Naive thymus-derived CD8-positive, alpha-beta T cell (primary cell): Measurements from ENCODE around the gene POU3F1. TPM values are rescaled to one million over a fixed set of nuclear protein-coding genes. Genes with fewer than 3 reads are reported as not detected.
A peak's percentile ranks its signal among the peaks of the same experiment; 100 is the strongest.

ENCODE experiments used
- ATAC-seq, 2 donors: fragments of 150-1000 bp; cut with Tn5 transposase in 1 of 2; sonication (Bioruptor Pico), chemical (Tn5 transposase) in 1 of 2; 1 replicate in 1 of 2; 2 replicates in 1 of 2; pipeline ENCODE4 v1.10.0; 2021; ENCODE audit warnings: mild to moderate bottlenecking in 2 of 2, moderate library complexity in 2 of 2
- POLR2A ChIA-PET: fragments of 350-600 bp; sonication (Branson Sonifier 250); formaldehyde crosslinking; loops from one replicate; lab custom pipeline; 2021; ENCODE audit warnings: antibody characterized with exemption; lab: Charles Lee
- DNase-seq, 10 donors: peaks; one replicate each; pipeline versions ENCODE4 v3.0.0 to v3.0.0-alpha.2; 2020 to 2022
- H3K27ac Mint-ChIP-seq, 10 donors: one replicate each; pipeline ENCODE4 v1.8.0; 2020 to 2022; ENCODE audit warnings: mild to moderate bottlenecking in 10 of 10, mixed read lengths in 10 of 10, moderate library complexity in 4 of 10, inconsistent platforms in 1 of 10
- H3K27me3 Mint-ChIP-seq, 5 donors: one replicate each; pipeline ENCODE4 v1.8.0; 2021 to 2022; ENCODE audit warnings: mixed read lengths in 5 of 5
- H3K36me3 Mint-ChIP-seq, 3 donors: one replicate each; pipeline ENCODE4 v1.8.0; 2020 to 2022; ENCODE audit warnings: mixed read lengths in 3 of 3, mild to moderate bottlenecking in 2 of 3, inconsistent platforms in 1 of 3
- H3K4me1 Mint-ChIP-seq, 4 donors: one replicate each; pipeline ENCODE4 v1.8.0; 2021 to 2022; ENCODE audit warnings: mixed read lengths in 4 of 4
- H3K4me3 Mint-ChIP-seq, 10 donors: one replicate each; pipeline ENCODE4 v1.8.0; 2020 to 2022; ENCODE audit warnings: mild to moderate bottlenecking in 10 of 10, mixed read lengths in 10 of 10, moderate library complexity in 6 of 10, inconsistent platforms in 1 of 10
- H3K9me3 Mint-ChIP-seq, 9 donors: one replicate each; pipeline ENCODE4 v1.8.0; 2020 to 2022; ENCODE audit warnings: mixed read lengths in 9 of 9, mild to moderate bottlenecking in 3 of 9, inconsistent platforms in 1 of 9, moderate library complexity in 1 of 9
- polyA plus RNA-seq, 3 donors: library from polyadenylated mRNA; unstranded; fragments of 300-500 nt; fragmentation: Illumina TruSeq; gene quantifications; one replicate each; pipeline ENCODE4 v1.2.3, GENCODE V29; 2021
- total RNA-seq, 8 experiments: library from RNA in 2 of 8; stranded (reverse) in 2 of 8; gene quantifications; one replicate each; pipeline ENCODE4 v1.2.3 and lab custom pipeline; 2021 to 2026

Gene POU3F1
- total and polyA plus RNA-seq, 5 experiments from 2014 or later, result 0.08 to 0.38 (median 0.31) TPM; not detected in 2

DNA sequence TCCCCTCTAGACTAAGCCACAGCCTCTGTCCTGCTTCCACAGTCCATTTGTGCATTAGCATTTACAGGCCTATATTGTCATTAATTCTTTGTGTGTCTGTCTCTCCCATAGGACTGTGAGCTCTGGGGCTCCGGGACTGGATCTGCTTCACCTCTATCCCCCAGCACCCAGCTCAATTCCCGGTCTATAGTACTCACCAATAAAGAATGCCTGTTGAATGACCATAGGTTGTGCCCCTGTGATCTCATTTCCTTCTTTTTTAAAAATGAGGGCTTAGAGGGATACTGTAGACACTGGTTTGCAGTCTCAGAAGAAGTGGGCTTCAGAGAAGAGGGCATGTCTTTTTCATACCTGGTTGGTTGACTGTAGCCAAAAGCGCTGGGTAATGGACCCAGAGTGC lies 8.8 kb upstream of the POU3F1 start:
- Mint-ChIP-seq H3K4me3 (no peak overlapping the region), H3K36me3 (no peaks in the 10 kb centered on the region), H3K4me1 (peaks cover 0 to 13% (median 7%) of the 10 kb centered on the region in 4 donors), H3K9me3 (no peaks in the 10 kb centered on the region), H3K27me3 (peaks cover 2 to 28% (median 16%) of the 10 kb centered on the region in 5 donors), H3K27ac (no peak overlapping the region)
- POLR2A ChIA-PET, result no interaction called here
- DNase-seq, result no peak
- ATAC-seq, result no peak

DNA sequence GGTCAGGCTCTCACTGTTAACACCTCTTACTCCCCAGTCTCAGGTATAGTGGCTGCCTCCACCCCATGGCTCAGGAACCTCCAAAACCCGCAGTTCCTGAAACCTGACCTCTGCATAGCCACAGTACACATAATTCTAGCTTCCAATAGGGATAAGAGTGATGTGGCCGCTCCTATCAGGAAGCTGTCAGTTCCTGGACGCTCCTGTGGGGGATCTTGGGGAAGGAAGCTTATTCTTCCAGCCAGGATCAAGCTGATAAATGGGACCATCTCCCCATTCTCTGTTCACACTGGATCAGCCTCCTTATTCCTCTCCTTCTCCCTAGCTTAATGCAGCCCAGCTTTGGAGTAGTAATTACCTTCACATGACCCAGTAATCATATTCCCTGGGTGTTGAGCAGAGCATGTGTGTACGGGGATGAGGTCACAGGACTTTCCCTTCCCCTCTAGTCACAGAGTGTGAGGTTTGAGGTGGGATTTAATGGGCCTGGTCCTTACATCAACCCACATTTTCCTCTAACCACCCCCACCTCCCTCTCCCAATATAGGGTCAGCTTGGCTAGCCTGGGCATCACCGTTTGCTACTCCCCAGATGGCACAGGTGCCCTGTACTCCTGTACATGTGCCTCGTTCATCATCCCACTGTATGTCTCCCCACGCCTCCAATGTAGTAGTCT lies 7.0 kb upstream of the POU3F1 start:
- no peaks in the 10 kb centered on the region for H3K9me3 Mint-ChIP-seq
- no peaks in the 10 kb centered on the region for H3K36me3 Mint-ChIP-seq
- H3K4me3 Mint-ChIP-seq, result no peak overlapping the region
- peaks cover 2 to 16% (median 14%) of the 10 kb centered on the region in 5 donors for H3K27me3 Mint-ChIP-seq
- no peak for ATAC-seq
- POLR2A ChIA-PET, result no interaction called here
- no peak for DNase-seq
- H3K4me1 Mint-ChIP-seq, result peaks cover 0 to 13% (median 7%) of the 10 kb centered on the region in 4 donors
- peak overlapping the region in 1 of 10 donors; percentile 8 for H3K27ac Mint-ChIP-seq

DNA sequence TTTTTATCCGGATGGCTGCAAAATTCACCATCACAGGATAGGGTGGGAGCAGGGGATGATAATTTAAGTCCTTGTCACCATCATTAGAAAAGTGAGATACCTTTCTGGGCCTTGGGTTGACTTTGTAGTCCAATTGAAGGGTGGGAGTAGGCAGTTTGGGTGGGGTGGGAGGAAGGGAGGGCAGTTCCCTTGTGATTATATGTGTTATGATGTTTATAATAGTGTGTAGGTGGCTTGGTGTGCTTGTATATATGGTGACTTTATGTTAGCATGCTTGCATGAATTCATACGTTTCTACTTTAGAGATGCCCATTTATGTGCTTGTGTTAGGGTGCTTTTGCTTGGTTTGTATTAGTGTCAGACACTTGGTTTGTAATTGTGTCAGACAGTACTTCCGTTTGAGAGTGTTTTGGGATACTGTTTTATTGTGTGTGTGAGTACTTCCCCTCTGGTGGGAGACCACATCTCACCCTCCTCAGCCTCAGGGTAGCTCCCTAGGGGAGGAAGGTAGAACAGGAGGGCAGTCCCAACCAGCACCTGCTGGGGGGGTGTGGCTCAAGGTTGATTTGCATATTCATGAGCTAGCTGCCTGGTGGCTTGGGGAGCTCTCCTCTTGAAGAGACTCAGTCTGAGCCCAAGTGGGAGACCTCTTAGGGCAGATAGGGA lies 6.3 kb upstream of the POU3F1 start:
- Mint-ChIP-seq H3K27ac (no peak overlapping the region), H3K4me3 (no peak overlapping the region), H3K36me3 (no peaks in the 10 kb centered on the region), H3K27me3 (peaks cover 2 to 14% (median 10%) of the 10 kb centered on the region in 5 donors), H3K4me1 (peaks cover 0 to 13% (median 7%) of the 10 kb centered on the region in 4 donors), H3K9me3 (no peaks in the 10 kb centered on the region)
- DNase-seq, result no peak
- peak; percentile 38 to 54 for ATAC-seq
- POLR2A ChIA-PET, result no interaction called here

DNA sequence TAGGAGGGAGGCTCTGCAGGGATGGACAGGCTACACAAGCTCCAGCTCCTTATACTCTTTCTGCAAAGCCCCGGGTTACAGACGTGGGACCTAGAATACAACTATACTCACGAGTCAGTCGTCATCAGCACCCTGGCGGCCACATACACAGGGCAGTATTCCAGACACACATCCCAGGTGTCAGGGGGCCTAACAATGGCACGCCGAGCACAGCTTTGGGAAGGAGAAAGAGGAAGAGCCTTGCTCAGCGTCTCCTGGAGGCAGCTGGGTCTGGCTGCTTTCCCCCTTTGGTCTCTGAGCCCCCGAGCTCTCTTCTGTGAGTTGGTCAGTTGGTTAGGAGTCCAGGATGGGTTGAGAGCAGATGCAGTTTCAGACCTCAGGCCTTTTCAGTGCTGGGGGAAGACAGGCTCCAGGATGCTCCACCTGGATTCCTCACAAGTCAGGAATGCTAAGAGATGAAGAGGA lies 4.5 kb upstream of the POU3F1 start:
- H3K27ac Mint-ChIP-seq, result no peak overlapping the region
- no peaks in the 10 kb centered on the region for H3K36me3 Mint-ChIP-seq
- peaks cover 0 to 13% (median 7%) of the 10 kb centered on the region in 4 donors for H3K4me1 Mint-ChIP-seq
- H3K4me3 Mint-ChIP-seq, result no peak overlapping the region
- ATAC-seq, result no peak
- no peak for DNase-seq
- POLR2A ChIA-PET, result no interaction called here
- H3K27me3 Mint-ChIP-seq, result peaks cover 2 to 16% (median 10%) of the 10 kb centered on the region in 5 donors
- no peaks in the 10 kb centered on the region for H3K9me3 Mint-ChIP-seq

DNA sequence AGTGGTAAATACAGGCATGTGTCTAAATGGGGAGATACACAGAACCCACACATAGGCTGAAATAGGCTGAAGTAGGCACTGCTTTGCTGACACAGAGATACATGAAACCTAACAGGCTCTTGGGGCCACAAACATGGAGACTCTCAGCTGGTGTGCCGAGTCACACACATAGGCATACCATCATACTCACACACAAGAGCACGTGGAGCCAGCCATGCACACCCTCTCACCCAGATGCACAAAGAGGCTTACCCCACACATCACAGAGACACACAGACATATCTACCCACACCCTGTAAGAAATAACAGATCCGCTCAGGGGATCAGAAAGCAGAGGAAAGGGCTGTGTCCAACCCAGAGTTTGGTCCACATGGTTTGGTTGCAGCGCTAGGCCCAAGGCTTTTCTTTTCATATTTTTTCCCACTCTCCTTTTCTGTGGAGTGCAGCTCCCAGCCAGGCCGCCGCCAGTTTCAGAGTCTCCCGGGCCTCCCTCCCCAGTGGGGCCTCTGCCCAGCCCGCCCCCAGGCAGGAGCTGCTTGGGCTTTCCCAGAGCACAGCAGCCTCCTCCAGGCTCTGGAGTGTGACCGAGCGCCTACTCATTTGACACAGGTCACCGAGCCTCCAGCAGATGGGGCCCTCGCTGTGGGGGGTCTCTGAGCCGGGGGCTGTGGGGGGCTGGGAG lies 3.9 kb upstream of the POU3F1 start:
- Mint-ChIP-seq H3K4me3 (no peak overlapping the region), H3K4me1 (peaks cover 2 to 13% (median 7%) of the 10 kb centered on the region in 4 donors), H3K36me3 (no peaks in the 10 kb centered on the region), H3K27ac (no peak overlapping the region), H3K9me3 (no peaks in the 10 kb centered on the region), H3K27me3 (peaks cover 2 to 19% (median 8%) of the 10 kb centered on the region in 5 donors)
- POLR2A ChIA-PET, result no interaction called here
- no peak for DNase-seq
- ATAC-seq, result no peak

DNA sequence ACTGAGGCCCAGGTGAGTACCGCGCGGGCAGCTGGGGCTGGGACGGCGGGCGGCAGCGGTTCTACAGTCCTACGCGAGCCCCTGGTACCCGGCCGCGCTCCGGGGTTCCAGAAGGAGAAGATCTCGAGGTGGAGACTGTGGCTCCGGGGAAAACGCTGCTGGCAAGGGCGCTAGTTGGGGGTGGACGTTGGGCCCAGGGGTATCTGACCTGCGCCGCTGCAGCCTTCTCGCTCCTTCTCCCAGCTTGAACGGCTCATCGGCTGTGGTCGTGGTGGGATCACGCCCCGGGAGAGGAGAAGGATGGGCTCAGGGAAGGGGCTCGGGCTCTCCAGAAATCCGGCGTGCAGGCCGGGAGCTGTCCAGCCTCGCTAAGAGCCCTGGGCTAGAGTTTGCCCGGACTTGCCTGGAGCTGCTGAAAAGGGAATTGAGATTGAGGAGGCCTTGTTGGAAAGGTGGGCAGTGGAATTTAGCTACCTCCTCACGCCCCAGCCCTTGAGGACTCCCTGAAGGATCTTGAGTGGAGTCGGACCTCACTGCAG lies 1.1 kb upstream of the POU3F1 start:
- POLR2A ChIA-PET, result interaction anchor here (0.6 kb wide), 1 partner anchor 520 kb away, joined by 4 read pairs; no protein-coding TSS in a partner anchor
- peaks cover 7 to 27% (median 19%) of the 10 kb centered on the region in 5 donors for H3K27me3 Mint-ChIP-seq
- peak overlapping the region; percentile 46 to 87 (median 77) for H3K4me3 Mint-ChIP-seq
- H3K9me3 Mint-ChIP-seq, result no peaks in the 10 kb centered on the region
- peaks cover 10 to 20% (median 12%) of the 10 kb centered on the region in 4 donors for H3K4me1 Mint-ChIP-seq
- H3K36me3 Mint-ChIP-seq, result peaks cover 0 to 3% (median 0%) of the 10 kb centered on the region in 3 donors
- peak overlapping the region in 3 of 10 donors; percentile 22 to 59 (median 33) for H3K27ac Mint-ChIP-seq
- ATAC-seq, result peak in 1 of 2 donors; percentile 1
- DNase-seq, result no peak

DNA sequence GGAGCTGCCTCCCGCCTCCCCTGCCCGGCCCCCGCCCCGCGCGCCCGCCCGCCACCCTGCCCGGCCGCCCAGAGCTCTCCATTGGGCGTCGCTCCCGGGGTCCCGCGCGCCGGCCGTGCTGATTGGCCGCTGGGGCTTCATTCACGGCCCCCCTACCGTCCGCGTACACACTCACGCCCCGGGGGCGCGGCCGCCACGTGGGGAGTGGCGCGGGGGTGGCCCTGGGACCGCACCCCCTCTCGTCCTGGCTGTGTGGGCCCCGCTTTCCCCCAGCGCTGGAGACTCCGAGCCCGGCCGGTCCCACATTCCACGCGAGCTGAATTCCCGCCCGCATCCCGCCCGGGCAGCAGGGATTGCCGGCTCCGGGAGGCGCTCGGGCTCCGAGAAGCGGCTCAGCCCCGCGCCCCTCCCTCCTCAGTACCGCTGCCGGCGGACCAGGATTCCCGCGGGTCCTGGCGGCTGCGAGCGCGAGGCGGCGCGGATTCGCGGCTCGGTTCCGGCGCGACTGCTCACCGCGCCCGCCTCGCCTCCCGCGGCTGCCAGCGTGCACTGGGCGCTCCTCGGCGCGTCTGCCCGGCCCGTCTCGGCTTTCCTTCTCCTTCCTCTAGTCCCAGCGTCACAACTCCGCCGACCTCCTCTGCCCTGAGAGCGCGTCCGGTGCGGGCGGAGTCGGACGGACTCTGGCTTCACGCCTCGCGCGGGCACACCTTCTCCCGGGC lies 450 bp upstream of the POU3F1 start:
- POLR2A ChIA-PET, result no interaction called here
- H3K9me3 Mint-ChIP-seq, result no peaks in the 10 kb centered on the region
- peaks cover 9 to 33% (median 25%) of the 10 kb centered on the region in 5 donors for H3K27me3 Mint-ChIP-seq
- peaks cover 8 to 18% (median 10%) of the 10 kb centered on the region in 4 donors for H3K4me1 Mint-ChIP-seq
- H3K27ac Mint-ChIP-seq, result peak overlapping the region in 2 of 10 donors; percentile 22 to 59
- ATAC-seq (peak; percentile 78 to 81), DNase-seq (peak; percentile 43 to 79 (median 58))
- H3K4me3 Mint-ChIP-seq, result peak overlapping the region; percentile 45 to 87 (median 77)
- peaks cover 0 to 3% (median 0%) of the 10 kb centered on the region in 3 donors for H3K36me3 Mint-ChIP-seq

DNA sequence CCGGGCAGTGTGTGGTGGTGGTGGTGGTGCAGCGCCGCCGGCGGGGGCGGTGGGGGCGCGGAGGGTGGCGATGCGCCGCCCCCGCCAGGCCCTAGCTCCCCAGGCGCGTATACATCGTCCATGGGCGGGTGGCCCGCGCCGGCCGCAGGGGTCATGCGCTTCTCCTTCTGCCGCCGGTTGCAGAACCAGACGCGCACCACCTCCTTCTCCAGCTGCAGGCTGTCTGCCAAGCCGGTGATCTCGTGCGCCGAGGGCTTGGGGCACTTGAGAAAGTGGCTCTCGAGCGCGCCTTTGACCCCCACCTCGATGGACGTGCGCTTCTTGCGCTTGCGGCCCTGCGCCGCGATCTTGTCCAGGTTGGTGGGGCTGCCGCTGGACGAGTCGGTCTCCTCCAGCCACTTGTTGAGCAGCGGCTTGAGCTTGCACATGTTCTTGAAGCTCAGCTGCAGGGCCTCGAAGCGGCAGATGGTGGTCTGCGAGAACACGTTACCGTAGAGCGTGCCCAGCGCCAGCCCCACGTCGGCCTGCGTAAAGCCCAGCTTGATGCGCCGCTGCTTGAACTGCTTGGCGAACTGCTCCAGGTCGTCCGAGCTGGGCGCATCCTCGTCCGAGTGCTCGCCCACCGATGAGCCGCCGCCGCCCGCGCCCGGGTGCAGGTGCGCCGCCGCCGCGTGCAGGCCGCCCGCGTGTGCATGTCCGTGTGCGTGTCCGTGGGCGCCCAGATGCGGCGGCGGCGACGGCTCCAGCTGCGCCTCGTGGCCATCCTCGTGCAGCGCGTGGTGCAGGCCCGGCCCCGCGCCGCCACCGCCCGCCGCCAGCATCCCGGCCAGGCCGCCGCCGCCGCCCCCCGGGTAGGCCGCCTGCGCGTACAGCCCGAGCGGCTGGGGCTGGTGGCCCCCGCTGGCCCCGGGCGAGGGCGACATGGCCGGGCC lies 926 bp downstream of the POU3F1 start:
- Mint-ChIP-seq H3K27ac (no peak overlapping the region), H3K4me1 (peaks cover 8 to 18% (median 10%) of the 10 kb centered on the region in 4 donors), H3K27me3 (peaks cover 19 to 46% (median 33%) of the 10 kb centered on the region in 5 donors), H3K36me3 (peaks cover 0 to 3% (median 0%) of the 10 kb centered on the region in 3 donors), H3K4me3 (peak overlapping the region; percentile 11 to 58 (median 40)), H3K9me3 (no peaks in the 10 kb centered on the region)
- no peak for DNase-seq
- no peak for ATAC-seq
- POLR2A ChIA-PET, result no interaction called here

DNA sequence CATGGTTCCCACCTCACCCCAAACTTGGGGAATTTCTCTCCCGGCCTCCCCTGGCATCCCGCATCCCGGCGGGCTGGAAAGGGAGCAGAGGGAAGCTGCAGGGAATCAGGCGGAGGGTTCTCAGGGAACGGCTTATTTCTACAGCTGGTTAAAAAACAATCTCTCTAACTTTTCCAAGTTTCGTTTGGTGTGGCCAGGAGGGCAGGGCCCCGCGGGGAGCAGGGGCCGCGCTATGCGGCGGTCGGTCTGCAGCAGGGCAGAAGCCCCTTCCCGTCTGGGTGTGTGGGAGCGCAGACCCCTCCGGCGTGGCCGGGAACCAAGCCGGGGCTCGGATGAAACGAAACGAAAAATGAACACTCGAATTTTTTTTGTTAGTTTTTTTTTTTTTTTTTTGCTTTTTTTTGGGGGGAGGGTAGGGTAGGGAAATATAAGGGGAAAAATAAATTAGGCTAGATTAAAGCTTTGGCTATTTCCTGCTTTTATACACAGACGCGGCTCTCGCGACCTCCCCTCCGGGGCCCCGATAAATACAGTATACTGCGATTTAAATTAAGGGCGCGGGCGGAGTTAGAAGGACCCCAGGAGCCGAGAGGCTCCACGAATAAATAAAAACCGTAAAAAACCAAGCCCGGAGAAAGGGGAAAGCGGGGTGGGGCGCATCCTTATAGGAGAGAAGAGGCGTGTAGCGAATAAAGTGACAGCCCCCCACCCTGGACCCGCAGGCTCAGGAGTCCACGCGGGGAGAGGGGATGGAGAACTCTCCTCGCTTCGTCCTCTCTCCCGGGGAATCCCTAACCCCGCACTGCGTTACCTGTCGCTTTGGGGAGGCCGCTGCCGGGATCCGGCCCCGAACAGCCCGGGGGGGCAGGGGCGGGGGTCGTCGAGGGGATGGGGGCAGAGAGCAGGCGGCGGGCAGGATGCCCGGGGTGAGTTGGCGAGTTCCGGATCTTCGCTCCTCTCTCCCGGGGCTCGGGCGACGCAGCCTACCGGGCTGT lies 2.1 kb downstream of the POU3F1 start:
- H3K36me3 Mint-ChIP-seq, result peaks cover 0 to 3% (median 0%) of the 10 kb centered on the region in 3 donors
- H3K4me1 Mint-ChIP-seq, result peaks cover 8 to 18% (median 10%) of the 10 kb centered on the region in 4 donors
- H3K27ac Mint-ChIP-seq, result peak overlapping the region in 2 of 10 donors; percentile 27 to 60
- DNase-seq (no peak), ATAC-seq (no peak)
- POLR2A ChIA-PET, result no interaction called here
- H3K4me3 Mint-ChIP-seq, result peak overlapping the region; percentile 61 to 90 (median 78)
- peaks cover 26 to 56% (median 44%) of the 10 kb centered on the region in 5 donors for H3K27me3 Mint-ChIP-seq
- no peaks in the 10 kb centered on the region for H3K9me3 Mint-ChIP-seq

DNA sequence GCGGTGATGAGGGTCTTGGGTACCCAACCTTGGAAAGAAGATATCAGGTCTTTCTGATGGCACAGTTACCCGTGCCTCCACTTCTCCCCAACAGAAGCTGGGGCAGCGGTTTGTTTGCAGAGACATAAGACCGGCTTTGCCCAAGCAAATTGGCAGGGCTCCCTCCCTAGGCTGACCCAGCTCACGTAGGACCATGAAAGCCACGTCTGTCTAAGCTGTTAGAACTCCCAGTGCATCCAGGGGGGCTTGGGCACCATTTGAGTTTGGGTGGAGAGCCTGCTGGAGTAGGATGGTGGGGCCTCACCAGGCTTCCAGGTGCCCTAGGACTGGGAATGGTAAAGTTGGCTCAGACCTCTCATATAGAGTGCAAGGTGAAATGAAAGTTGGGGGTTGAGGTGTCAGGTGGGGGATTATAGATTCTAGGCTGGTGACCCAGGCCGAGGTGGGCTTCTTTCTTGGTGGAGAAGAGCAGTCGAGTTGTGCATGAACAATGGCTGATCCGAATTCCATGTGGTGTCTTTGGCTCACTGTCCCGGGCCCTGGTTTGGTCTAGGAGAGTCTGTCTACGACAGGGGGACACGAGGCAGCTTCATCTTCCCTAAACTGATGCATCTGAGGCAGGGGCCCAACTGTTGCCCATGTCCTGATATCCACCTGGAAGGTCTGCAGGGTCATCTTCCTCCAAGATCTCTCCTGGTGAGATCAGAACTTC lies 3.4 kb downstream of the POU3F1 start:
- peaks cover 0 to 3% (median 0%) of the 10 kb centered on the region in 3 donors for H3K36me3 Mint-ChIP-seq
- ATAC-seq, result no peak
- H3K9me3 Mint-ChIP-seq, result no peaks in the 10 kb centered on the region
- peak overlapping the region in 6 of 10 donors; percentile 13 to 82 (median 24) for H3K4me3 Mint-ChIP-seq
- H3K27ac Mint-ChIP-seq, result no peak overlapping the region
- peaks cover 8 to 18% (median 10%) of the 10 kb centered on the region in 4 donors for H3K4me1 Mint-ChIP-seq
- POLR2A ChIA-PET, result no interaction called here
- H3K27me3 Mint-ChIP-seq, result peaks cover 29 to 67% (median 47%) of the 10 kb centered on the region in 5 donors
- DNase-seq, result no peak
